ENCODE data around the gene CASP9.

DNA sequence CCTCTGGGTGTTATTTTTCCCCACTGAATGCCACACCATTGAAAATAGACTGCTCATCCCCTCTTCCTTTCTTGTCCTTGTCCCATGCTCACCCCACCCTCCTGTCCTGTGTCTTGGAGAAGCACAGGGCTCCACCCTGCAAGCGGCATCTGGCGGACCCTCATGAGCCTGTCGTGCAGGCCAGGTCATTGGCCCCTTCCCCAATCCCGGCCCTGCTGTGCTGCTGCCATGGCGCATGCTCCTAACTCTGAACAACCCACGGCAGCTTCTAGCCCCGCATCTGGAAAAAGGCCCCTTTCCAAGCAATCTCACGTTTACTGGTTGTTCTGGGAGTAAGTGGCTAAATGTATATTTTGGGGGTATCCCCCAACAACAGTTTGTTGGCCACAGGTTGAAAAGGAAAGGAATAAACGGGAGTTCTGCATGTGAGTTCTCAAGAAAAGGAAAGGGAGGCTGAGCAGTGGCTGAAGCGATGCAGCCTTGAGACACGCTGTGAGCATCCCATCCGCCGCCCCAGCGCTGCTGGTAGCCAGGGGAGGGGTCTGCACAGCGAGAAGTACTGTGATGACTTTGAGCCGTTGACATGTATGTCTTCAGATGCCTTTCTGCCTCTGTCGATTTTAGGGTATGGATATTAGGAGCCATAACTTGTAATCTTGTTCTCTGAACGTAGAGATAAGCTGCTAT lies 44.5 kb upstream of the CASP9 start:
- TF ChIP-seq, protein P1, sequence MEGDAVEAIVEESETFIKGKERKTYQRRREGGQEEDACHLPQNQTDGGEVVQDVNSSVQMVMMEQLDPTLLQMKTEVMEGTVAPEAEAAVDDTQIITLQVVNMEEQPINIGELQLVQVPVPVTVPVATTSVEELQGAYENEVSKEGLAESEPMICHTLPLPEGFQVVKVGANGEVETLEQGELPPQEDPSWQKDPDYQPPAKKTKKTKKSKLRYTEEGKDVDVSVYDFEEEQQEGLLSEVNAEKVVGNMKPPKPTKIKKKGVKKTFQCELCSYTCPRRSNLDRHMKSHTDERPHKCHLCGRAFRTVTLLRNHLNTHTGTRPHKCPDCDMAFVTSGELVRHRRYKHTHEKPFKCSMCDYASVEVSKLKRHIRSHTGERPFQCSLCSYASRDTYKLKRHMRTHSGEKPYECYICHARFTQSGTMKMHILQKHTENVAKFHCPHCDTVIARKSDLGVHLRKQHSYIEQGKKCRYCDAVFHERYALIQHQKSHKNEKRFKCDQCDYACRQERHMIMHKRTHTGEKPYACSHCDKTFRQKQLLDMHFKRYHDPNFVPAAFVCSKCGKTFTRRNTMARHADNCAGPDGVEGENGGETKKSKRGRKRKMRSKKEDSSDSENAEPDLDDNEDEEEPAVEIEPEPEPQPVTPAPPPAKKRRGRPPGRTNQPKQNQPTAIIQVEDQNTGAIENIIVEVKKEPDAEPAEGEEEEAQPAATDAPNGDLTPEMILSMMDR (IDR thresholded peaks at IDR 0.05), result no peak
- TF ChIP-seq POLR2A (IDR thresholded peaks at IDR 0.05) (no peak), POLR2AphosphoS5 (IDR thresholded peaks at IDR 0.05) (no peak)
